Calu3 (cell line): ENCODE measurements around the gene SPON1. TPM values are rescaled to one million over a fixed set of nuclear protein-coding genes. Genes with fewer than 3 reads are reported as not detected.

ENCODE experiments used
- BruUV-seq: library from RNA; stranded (reverse); fragments of 400-500 nt; replicated peaks from 2 replicates; lab custom pipeline; 2021; lab: Mats Ljungman, UMichigan
- CTCF ChIA-PET: fragments of 300-600 bp; sonication (Branson Sonifier 250); formaldehyde crosslinking; loops from one replicate; lab custom pipeline; 2022; ENCODE audit warnings: antibody characterized with exemption; lab: Charles Lee
- DNase-seq: peaks from one replicate; pipeline ENCODE4 v3.0.0; 2022
- H3K27ac Mint-ChIP-seq: one replicate; pipeline ENCODE4 v1.8.0; 2022; ENCODE audit warnings: mixed read lengths; ENCODE audit not compliant: unreplicated experiment
- H3K27me3 Mint-ChIP-seq: one replicate; pipeline ENCODE4 v1.8.0; 2022; ENCODE audit warnings: mixed read lengths; ENCODE audit not compliant: unreplicated experiment
- H3K36me3 Mint-ChIP-seq: one replicate; pipeline ENCODE4 v1.8.0; 2022; ENCODE audit warnings: mild to moderate bottlenecking, moderate library complexity, mixed read lengths; ENCODE audit not compliant: insufficient read depth, unreplicated experiment
- H3K4me1 Mint-ChIP-seq: one replicate; pipeline ENCODE4 v1.8.0; 2022; ENCODE audit warnings: mild to moderate bottlenecking, low read depth, mixed read lengths; ENCODE audit not compliant: unreplicated experiment
- H3K4me3 Mint-ChIP-seq: one replicate; pipeline ENCODE4 v1.8.0; 2022; ENCODE audit warnings: mild to moderate bottlenecking, low read depth, moderate library complexity, mixed read lengths; ENCODE audit not compliant: unreplicated experiment
- H3K9me3 Mint-ChIP-seq: one replicate; pipeline ENCODE4 v1.8.0; 2022; ENCODE audit warnings: low read depth, mixed read lengths; ENCODE audit not compliant: unreplicated experiment
- intact Hi-C: fragments of 100-400 bp; cut with micrococcal nuclease; formaldehyde crosslinking; loops from one replicate; pipeline ENCODE4 v1.10.0; 2022; ENCODE audit not compliant: unreplicated experiment
- total RNA-seq: library from RNA; stranded (reverse); gene quantifications from 2 replicates; pipeline ENCODE4 v1.2.3, GENCODE V29; 2022
- TF ChIP-seq, protein P1 (sequence below): fragments of 200-600 bp; IDR thresholded peaks from one replicate; pipeline ENCODE4 v1.8.0; 2022; ENCODE audit warnings: antibody characterized with exemption; ENCODE audit not compliant: unreplicated experiment

SPON1 gene
- total RNA-seq, 1 experiment from 2014 or later, result not detected

DNA sequence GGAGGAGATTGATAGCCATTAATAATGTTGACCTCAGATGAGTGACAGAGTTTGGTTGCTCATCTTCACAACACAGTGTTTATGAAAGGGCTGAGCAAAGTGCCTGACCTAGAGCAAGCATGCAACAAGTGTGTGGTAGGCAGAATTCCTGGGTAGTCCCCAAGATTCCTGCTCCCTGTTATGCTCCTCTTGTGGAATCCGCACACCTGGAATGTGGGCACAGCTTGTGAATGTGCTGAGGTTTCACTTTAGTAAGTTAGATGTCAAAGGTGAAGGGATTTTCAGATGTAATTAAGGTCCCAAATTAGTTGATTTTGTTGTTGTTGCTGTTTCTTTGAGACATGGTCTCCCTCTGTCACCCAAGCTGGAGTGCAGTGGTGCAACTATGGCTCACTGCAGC, 20.7 kb upstream of the SPON1 start:
- no peaks in the 10 kb centered on the region for H3K36me3 Mint-ChIP-seq
- no peak overlapping the region for H3K4me3 Mint-ChIP-seq
- no peaks in the 10 kb centered on the region for H3K27me3 Mint-ChIP-seq
- H3K9me3 Mint-ChIP-seq, result peaks cover 2% of the 10 kb centered on the region
- TF ChIP-seq, protein P1, sequence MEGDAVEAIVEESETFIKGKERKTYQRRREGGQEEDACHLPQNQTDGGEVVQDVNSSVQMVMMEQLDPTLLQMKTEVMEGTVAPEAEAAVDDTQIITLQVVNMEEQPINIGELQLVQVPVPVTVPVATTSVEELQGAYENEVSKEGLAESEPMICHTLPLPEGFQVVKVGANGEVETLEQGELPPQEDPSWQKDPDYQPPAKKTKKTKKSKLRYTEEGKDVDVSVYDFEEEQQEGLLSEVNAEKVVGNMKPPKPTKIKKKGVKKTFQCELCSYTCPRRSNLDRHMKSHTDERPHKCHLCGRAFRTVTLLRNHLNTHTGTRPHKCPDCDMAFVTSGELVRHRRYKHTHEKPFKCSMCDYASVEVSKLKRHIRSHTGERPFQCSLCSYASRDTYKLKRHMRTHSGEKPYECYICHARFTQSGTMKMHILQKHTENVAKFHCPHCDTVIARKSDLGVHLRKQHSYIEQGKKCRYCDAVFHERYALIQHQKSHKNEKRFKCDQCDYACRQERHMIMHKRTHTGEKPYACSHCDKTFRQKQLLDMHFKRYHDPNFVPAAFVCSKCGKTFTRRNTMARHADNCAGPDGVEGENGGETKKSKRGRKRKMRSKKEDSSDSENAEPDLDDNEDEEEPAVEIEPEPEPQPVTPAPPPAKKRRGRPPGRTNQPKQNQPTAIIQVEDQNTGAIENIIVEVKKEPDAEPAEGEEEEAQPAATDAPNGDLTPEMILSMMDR, result no peak
- no TSS peak for BruUV-seq
- no peak overlapping the region for H3K27ac Mint-ChIP-seq
- CTCF ChIA-PET, result no interaction called here
- intact Hi-C loops, result no loop called here
- H3K4me1 Mint-ChIP-seq, result no peaks in the 10 kb centered on the region
- no peak for DNase-seq

DNA sequence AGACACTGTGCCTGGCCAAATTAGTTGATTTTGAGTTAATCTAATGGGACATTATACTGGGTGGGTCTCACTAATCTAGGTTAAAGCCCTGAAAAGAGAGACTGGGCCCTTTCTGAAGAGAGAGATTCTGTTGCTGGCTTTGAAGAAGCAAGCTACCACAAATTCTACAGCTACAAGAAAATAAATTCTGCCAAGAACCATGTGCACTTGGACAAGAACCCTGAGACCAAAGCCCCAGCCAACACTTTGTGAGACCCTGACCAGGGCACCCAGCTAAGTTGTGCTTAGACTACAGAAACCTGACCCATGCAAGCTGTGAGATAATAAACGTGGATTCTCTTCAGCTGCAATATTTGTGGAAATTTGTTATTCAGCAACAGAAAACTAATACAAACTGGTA, 20.1 kb upstream of the SPON1 start:
- TF ChIP-seq, protein P1, result no peak
- intact Hi-C loops, result no loop called here
- BruUV-seq, result no TSS peak
- peaks cover 2% of the 10 kb centered on the region for H3K9me3 Mint-ChIP-seq
- CTCF ChIA-PET, result interaction anchor here (1.6 kb wide), 1 partner anchor 16 kb away, joined by 3 read pairs; no protein-coding TSS in a partner anchor
- no peak overlapping the region for H3K27ac Mint-ChIP-seq
- no peak for DNase-seq
- H3K4me3 Mint-ChIP-seq, result no peak overlapping the region
- H3K36me3 Mint-ChIP-seq, result no peaks in the 10 kb centered on the region
- no peaks in the 10 kb centered on the region for H3K27me3 Mint-ChIP-seq
- no peaks in the 10 kb centered on the region for H3K4me1 Mint-ChIP-seq

DNA sequence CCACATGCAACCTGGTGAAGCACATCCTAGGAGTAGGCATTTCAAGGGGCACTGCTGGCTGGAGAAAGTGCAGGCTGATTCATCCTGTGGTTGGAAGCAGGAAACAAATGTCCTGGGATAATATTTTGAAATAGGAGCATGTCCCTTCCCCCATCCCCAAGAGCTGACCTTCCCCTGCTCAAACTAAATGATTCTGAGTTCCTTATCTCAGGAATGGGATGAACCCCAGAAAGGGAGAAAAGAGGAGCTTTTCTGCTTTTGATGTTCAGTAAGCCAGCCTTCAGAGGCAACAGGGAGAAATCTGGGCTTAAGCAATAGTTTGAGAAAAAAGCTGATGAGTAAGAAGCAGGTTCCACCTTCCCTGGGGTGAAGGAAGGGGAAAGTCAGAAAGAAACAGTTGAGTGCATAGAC, 19.5 kb upstream of the SPON1 start:
- Mint-ChIP-seq H3K4me1 (no peaks in the 10 kb centered on the region), H3K27me3 (no peaks in the 10 kb centered on the region), H3K9me3 (peaks cover 1% of the 10 kb centered on the region), H3K4me3 (no peak overlapping the region), H3K36me3 (no peaks in the 10 kb centered on the region), H3K27ac (no peak overlapping the region)
- TF ChIP-seq, protein P1, result no peak
- CTCF ChIA-PET, result interaction anchor here (0.6 to 1.6 kb wide), 2 partner anchors 16 to 205 kb away, joined by 3 to 4 read pairs; no protein-coding TSS in a partner anchor
- DNase-seq, result no peak
- intact Hi-C loops, result no loop called here
- no TSS peak for BruUV-seq

DNA sequence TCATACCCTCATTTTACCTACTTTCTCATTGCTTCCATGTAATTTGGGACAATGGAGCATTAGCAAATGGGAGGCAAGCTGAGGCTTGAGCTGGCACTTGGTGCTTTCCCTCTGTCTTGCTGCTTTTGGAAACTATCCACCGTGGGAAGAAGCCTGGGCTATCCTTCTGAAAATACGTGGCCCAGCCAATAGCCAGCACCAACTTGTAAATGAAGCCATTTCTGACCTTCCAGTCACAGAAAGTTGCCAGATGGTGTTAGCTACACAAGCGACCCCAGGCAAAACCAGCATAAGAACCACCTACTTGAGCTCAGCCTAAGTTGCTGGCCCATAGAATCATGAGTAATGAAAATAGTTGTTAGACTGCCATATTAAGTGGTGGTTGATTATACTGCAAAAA, 18.5 kb upstream of the SPON1 start:
- H3K4me3 Mint-ChIP-seq, result no peak overlapping the region
- no peaks in the 10 kb centered on the region for H3K4me1 Mint-ChIP-seq
- H3K9me3 Mint-ChIP-seq, result no peaks in the 10 kb centered on the region
- H3K27ac Mint-ChIP-seq, result no peak overlapping the region
- TF ChIP-seq, protein P1, result no peak
- intact Hi-C loops, result no loop called here
- H3K27me3 Mint-ChIP-seq, result peaks cover 10% of the 10 kb centered on the region
- H3K36me3 Mint-ChIP-seq, result no peaks in the 10 kb centered on the region
- DNase-seq, result no peak
- BruUV-seq, result no TSS peak
- CTCF ChIA-PET, result no interaction called here
